ENCODE data around the gene CDCA7L.

DNA sequence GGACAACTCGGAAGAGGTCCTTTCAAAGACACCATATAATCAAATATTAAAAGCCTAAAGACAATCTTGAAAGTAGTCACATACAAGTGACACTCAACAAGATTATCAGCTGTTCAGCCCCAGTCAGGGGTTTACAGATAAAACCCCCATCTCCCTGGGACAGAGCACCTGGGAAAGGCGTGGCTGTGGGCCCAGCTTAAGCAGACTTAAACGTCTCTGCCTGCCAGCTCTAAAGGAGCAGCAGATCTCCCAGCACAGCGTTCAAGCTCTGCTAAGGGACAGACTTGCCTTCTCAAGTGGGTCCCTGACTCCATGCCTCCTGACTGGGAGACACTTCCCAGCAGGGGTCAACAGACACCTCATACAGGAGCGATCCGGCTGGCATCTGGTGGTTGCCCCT, 18.0 kb downstream of the CDCA7L start:
- TF ChIP-seq, protein P1, sequence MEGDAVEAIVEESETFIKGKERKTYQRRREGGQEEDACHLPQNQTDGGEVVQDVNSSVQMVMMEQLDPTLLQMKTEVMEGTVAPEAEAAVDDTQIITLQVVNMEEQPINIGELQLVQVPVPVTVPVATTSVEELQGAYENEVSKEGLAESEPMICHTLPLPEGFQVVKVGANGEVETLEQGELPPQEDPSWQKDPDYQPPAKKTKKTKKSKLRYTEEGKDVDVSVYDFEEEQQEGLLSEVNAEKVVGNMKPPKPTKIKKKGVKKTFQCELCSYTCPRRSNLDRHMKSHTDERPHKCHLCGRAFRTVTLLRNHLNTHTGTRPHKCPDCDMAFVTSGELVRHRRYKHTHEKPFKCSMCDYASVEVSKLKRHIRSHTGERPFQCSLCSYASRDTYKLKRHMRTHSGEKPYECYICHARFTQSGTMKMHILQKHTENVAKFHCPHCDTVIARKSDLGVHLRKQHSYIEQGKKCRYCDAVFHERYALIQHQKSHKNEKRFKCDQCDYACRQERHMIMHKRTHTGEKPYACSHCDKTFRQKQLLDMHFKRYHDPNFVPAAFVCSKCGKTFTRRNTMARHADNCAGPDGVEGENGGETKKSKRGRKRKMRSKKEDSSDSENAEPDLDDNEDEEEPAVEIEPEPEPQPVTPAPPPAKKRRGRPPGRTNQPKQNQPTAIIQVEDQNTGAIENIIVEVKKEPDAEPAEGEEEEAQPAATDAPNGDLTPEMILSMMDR (IDR thresholded peaks at IDR 0.05; ENCODE audit: low read depth, low read length, missing input control): no peak
- TF ChIP-seq GABPA (IDR thresholded peaks at IDR 0.05 in 1 of 2, conservative IDR thresholded peaks at IDR 0.05 in 1 of 2) (no peak), SP1 (IDR thresholded peaks at IDR 0.05) (no peak), HNF4G (IDR thresholded peaks at IDR 0.05) (no peak)
- TF ChIP-seq, protein P2, sequence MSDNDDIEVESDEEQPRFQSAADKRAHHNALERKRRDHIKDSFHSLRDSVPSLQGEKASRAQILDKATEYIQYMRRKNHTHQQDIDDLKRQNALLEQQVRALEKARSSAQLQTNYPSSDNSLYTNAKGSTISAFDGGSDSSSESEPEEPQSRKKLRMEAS (IDR thresholded peaks at IDR 0.05): no peak
- TF ChIP-seq, protein P3, sequence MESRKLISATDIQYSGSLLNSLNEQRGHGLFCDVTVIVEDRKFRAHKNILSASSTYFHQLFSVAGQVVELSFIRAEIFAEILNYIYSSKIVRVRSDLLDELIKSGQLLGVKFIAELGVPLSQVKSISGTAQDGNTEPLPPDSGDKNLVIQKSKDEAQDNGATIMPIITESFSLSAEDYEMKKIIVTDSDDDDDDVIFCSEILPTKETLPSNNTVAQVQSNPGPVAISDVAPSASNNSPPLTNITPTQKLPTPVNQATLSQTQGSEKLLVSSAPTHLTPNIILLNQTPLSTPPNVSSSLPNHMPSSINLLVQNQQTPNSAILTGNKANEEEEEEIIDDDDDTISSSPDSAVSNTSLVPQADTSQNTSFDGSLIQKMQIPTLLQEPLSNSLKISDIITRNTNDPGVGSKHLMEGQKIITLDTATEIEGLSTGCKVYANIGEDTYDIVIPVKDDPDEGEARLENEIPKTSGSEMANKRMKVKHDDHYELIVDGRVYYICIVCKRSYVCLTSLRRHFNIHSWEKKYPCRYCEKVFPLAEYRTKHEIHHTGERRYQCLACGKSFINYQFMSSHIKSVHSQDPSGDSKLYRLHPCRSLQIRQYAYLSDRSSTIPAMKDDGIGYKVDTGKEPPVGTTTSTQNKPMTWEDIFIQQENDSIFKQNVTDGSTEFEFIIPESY (IDR thresholded peaks at IDR 0.05): no peak

Data from liver (tissue), 3 donors.